HG03354 (cell line): Measurements from ENCODE around the gene OR8S1.
"Not testable (repeated sequence)": the region's sequence is repeated elsewhere in the genome, so short reads cannot be mapped to it uniquely, and the experiment has no call there.

Experiments
- ATAC-seq: cut with Tn5 transposase; IDR thresholded peaks from one replicate; pipeline ENCODE4 v1.9.1; 2021; ENCODE audit warnings: mild to moderate bottlenecking; ENCODE audit not compliant: unreplicated experiment, poor library complexity, severe bottlenecking

Gene OR8S1

DNA sequence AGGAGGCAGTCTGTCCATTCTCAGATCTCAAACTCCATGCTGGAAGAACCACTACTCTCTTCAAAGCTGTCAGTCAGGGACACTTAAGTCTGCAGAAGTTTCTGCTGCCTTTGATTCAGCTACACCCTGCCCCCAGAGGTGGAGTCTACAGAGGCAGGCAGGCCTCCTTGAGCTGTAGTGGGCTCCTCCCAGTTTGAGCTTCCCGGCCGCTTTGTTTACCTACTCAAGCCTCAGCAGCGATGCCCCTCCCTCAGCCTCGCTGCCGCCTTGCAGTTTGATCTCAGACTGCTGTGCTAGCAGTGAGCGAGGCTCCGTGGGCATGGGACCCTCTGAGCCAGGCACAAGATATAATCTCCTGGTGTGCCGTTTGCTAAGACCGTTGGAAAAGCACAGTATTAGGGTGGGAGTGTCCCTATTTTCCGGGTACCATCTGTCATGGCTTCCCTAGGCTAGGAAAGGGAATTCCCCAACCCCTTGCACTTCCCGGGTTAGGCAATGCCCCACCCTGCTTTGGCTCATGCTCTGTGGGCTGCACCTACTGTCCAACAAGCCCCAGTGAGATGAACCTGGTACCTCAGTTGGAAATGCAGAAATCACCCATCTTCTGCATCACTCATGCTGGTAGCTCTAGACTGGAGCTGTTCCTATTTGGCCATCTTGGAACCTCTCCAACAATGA, 28.4 kb downstream of the OR8S1 start:
- ATAC-seq: not testable (repeated sequence)

DNA sequence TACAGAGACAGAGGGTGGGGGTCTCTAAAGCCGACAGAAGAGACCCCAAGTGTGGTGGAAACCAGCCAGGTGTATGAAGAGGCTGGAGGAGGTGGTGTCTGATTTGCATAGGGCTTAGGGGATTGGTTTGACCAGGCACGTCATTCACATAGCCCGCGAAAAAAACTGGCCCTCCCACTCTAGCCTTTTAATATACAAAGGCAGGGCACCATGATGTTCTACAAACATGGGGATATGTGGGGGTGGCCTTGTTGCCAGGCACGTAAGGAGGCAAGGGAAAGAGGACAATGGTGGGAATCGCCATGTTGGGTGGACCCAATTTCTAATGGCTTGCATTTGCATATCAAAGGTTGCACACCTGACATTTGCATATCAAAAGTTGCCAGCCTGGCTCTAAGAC, 31.2 kb downstream of the OR8S1 start:
- no peak for ATAC-seq

DNA sequence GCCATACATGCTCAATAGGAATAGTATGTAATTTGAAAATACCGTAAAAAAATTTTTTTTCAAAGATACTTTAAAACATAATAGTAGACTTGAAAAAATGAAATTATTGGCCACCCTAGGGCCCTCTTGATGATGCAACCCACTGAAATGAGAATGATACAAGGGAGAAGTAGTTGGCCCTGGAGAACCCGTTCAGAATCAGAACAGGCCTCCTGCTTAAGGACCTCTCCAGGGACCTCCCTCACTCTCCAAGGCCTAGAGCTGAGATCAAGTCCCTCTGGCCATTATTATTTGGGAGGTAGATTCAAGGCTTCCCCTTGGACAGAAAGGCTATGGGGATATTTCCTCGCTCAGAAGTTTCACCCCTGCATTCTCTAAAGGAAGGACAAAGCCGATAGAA, 32.5 kb downstream of the OR8S1 start:
- no peak for ATAC-seq

DNA sequence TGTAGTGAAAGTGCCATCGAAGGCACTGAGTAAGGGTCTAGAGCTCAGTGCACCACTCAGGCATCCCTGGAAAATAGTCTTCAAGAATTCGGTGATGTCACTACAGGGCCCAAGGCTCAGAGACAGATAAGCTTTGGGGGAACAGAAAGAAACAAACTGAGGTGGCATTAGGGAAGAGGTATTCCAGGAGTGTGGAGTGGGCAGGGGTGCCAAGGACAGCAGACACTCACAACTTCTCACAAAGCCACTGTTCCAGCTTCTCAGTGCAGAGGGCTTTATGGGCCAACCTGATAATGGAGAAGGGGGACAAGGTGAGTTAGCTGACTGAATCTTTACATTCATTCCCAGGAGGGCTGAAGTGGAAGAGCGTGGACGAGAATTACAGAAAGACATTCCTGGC, 42.3 kb downstream of the OR8S1 start:
- no peak for ATAC-seq

DNA sequence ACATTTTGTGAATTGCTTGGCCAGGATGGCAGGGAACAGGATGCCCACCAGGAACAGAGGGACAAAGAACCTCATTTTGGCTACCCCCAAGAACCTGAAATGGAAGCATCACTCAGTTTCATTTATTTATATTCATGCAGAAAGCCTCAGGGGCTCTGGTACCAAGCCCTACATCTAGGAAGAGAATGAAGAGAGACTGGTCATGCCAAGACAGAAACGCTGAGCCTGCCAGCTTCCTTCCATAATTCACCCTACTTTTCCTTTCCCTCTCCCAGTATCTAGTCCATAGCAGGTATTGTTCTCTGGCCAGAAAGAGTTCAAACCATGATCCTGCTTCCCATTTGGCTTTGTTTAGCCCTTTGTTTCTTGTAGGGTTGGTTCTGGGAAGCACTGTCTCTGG, 44.5 kb downstream of the OR8S1 start, which contains the start of gene LALBA:
TSS of gene LALBA (minus strand) at position 101 of the 400 bp plus-strand sequence. CDS start at position 75, 26 bp downstream.
- ATAC-seq: no peak

DNA sequence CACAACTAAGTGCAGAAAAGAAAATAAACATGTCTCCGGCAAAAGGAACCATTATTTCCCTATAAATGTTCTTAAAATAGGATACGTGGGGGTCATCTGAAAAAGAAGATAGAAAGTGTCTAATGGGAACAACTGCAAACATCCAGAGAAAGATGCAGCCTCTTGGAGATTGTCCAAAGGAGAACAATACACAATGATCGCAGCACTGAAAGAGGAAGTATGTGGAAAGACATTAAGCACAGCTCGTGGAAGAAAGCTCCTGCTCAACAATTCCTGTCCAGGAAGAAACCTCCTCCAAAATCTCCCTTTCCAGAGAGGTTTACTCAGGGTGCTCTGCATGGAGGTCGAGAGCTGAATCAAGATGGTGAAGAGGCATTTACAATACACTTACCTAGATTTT, 46.9 kb downstream of the OR8S1 start:
- ATAC-seq: no peak
